ENCODE data around the gene CD37. TPM values are rescaled to one million over a fixed set of nuclear protein-coding genes. Genes with fewer than 3 reads are reported as not detected.

Gene CD37
- total and polyA plus RNA-seq, 2 donors, result 31.6 to 78.4 TPM

DNA sequence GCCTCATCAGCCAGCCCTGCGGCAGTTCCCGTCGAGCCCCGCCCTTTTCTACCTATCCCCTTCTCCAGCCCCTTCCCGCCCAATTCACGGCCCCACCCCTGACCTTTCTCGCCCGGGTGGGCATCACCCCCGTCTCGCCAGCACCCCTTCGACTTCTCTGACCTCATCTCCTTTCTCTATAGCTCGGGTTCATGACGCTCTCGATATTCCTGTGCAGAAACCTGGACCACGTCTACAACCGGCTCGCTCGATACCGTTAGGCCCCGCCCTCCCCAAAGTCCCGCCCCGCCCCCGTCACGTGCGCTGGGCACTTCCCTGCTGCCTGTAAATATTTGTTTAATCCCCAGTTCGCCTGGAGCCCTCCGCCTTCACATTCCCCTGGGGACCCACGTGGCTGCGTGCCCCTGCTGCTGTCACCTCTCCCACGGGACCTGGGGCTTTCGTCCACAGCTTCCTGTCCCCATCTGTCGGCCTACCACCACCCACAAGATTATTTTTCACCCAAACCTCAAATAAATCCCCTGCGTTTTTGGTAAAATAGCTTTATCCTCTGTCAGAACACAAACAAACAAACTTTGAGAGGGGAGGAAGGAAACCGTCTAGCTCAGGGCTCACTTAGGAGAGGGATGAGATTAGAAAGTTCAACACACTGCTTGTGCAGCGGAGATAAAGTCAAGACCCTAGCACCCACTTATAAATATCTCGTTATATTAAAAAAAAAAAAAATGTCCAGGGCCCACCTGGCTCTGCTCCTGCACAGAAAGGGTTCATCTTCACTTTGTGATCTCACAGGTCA is 5.1 kb downstream of the CD37 start:
- Histone ChIP-seq H3K27me3 (ENCODE audit: control insufficient read depth in 2 of 2, insufficient read depth in 1 of 2, low read length in 1 of 2) (no peaks in the 10 kb centered on the region), H3K36me3 (ENCODE audit: control insufficient read depth in 2 of 2, insufficient read depth in 2 of 2, low read length in 1 of 2) (peaks cover 22 to 34% of the 10 kb centered on the region in 2 donors), H3K27ac (ENCODE audit: low read depth in 1 of 2, low read length in 1 of 2) (peak overlapping the region in 1 of 2 donors; percentile 26), H3K9me3 (ENCODE audit: control insufficient read depth in 2 of 2, insufficient read depth in 1 of 2, low read length in 1 of 2) (no peaks in the 10 kb centered on the region), H3K4me3 (ENCODE audit: low read length in 2 of 2) (no peak overlapping the region), H3K4me1 (ENCODE audit: control insufficient read depth in 2 of 2, insufficient read depth in 2 of 2, low read length in 2 of 2) (peaks cover 6 to 17% of the 10 kb centered on the region in 2 donors)
- DNase-seq (ENCODE audit: low read depth in 6 of 9, low spot score in 9 of 9), result no peak
- WGBS, result 73% methylated on average over 36 of the region's 36 CpGs

- DNase-seq (ENCODE audit: low read depth in 6 of 9, low spot score in 9 of 9), result no peak
- Histone ChIP-seq H3K27me3 (ENCODE audit: control insufficient read depth in 2 of 2, insufficient read depth in 1 of 2, low read length in 1 of 2) (no peaks in the 10 kb centered on the region), H3K4me1 (ENCODE audit: control insufficient read depth in 2 of 2, insufficient read depth in 2 of 2, low read length in 2 of 2) (peaks cover 6 to 13% of the 10 kb centered on the region in 2 donors), H3K9me3 (ENCODE audit: control insufficient read depth in 2 of 2, insufficient read depth in 1 of 2, low read length in 1 of 2) (no peaks in the 10 kb centered on the region), H3K4me3 (ENCODE audit: low read length in 2 of 2) (no peak overlapping the region), H3K36me3 (ENCODE audit: control insufficient read depth in 2 of 2, insufficient read depth in 2 of 2, low read length in 1 of 2) (peaks cover 22 to 34% of the 10 kb centered on the region in 2 donors), H3K27ac (ENCODE audit: low read depth in 1 of 2, low read length in 1 of 2) (no peak overlapping the region)
- 97% methylated on average over 11 of the region's 11 CpGs for WGBS
Observed at GRCh38 chr19:49340865-49341718, 5.9 kb downstream of the CD37 start.

DNA sequence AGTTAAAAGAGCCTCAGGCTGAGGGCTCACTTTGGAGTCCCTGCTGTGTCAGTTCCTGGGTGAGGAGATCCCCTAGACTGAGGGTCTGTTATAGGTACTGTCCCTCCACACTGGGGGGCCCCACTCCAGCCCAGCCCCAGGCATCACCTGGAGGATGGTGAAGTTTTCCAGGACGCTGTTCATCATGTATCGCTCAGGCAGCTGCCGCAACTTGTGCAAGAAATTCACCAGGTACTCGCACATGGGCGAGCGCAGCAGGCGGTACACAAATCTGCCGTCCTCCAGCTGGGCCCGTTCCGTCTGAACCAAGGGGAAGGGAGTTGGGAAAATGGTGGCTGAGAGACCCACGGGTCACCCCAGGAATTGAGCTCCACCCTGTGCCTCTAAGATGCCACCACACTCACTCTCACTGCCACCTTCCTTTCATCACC is 7.1 kb downstream of the CD37 start:
- no peak for DNase-seq (ENCODE audit: low read depth in 6 of 9, low spot score in 9 of 9)
- 93% methylated on average over 11 of the region's 11 CpGs for WGBS
- Histone ChIP-seq H3K36me3 (ENCODE audit: control insufficient read depth in 2 of 2, insufficient read depth in 2 of 2, low read length in 1 of 2) (peaks cover 22 to 29% of the 10 kb centered on the region in 2 donors), H3K27ac (ENCODE audit: low read depth in 1 of 2, low read length in 1 of 2) (no peak overlapping the region), H3K27me3 (ENCODE audit: control insufficient read depth in 2 of 2, insufficient read depth in 1 of 2, low read length in 1 of 2) (no peaks in the 10 kb centered on the region), H3K9me3 (ENCODE audit: control insufficient read depth in 2 of 2, insufficient read depth in 1 of 2, low read length in 1 of 2) (no peaks in the 10 kb centered on the region), H3K4me1 (ENCODE audit: control insufficient read depth in 2 of 2, insufficient read depth in 2 of 2, low read length in 2 of 2) (peaks cover 0 to 5% of the 10 kb centered on the region in 2 donors), H3K4me3 (ENCODE audit: low read length in 2 of 2) (no peak overlapping the region)

DNA sequence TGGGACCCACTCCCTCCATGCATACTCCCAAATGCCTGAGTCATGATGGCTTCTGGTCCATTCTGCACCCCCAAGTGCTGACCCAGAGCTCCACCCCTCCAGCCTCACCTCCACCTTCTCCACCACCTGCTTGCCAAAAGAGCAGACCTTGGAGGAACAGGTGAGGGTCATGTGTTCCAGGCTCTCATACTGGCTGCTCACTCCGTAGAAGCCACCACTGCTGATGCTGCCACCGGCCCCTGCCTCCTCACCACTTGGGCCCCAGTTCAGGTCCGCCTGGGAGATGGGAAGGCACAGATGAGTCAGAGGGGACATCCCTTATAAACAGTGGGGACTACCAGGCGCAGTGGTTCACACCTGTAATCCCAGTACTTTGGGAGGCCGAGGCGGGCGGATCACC is 7.9 kb downstream of the CD37 start:
- H3K27me3 ChIP-seq (ENCODE audit: control insufficient read depth in 2 of 2, insufficient read depth in 1 of 2, low read length in 1 of 2), result no peaks in the 10 kb centered on the region
- no peak for DNase-seq (ENCODE audit: low read depth in 6 of 9, low spot score in 9 of 9)
- WGBS, result 98% methylated on average over 7 of the region's 7 CpGs
- no peak overlapping the region for H3K27ac ChIP-seq (ENCODE audit: low read depth in 1 of 2, low read length in 1 of 2)
- H3K4me1 ChIP-seq (ENCODE audit: control insufficient read depth in 2 of 2, insufficient read depth in 2 of 2, low read length in 2 of 2), result peaks cover 0 to 5% of the 10 kb centered on the region in 2 donors
- H3K9me3 ChIP-seq (ENCODE audit: control insufficient read depth in 2 of 2, insufficient read depth in 1 of 2, low read length in 1 of 2), result no peaks in the 10 kb centered on the region
- H3K4me3 ChIP-seq (ENCODE audit: low read length in 2 of 2), result no peak overlapping the region
- peaks cover 15 to 22% of the 10 kb centered on the region in 2 donors for H3K36me3 ChIP-seq (ENCODE audit: control insufficient read depth in 2 of 2, insufficient read depth in 2 of 2, low read length in 1 of 2)

- Histone ChIP-seq H3K4me1 (ENCODE audit: control insufficient read depth in 2 of 2, insufficient read depth in 2 of 2, low read length in 2 of 2) (peaks cover 0 to 3% of the 10 kb centered on the region in 2 donors), H3K9me3 (ENCODE audit: control insufficient read depth in 2 of 2, insufficient read depth in 1 of 2, low read length in 1 of 2) (no peaks in the 10 kb centered on the region), H3K36me3 (ENCODE audit: control insufficient read depth in 2 of 2, insufficient read depth in 2 of 2, low read length in 1 of 2) (peaks cover 0 to 8% of the 10 kb centered on the region in 2 donors), H3K4me3 (ENCODE audit: low read length in 2 of 2) (no peak overlapping the region), H3K27me3 (ENCODE audit: control insufficient read depth in 2 of 2, insufficient read depth in 1 of 2, low read length in 1 of 2) (no peaks in the 10 kb centered on the region), H3K27ac (ENCODE audit: low read depth in 1 of 2, low read length in 1 of 2) (no peak overlapping the region)
- WGBS, result 92% methylated on average over 11 of the region's 11 CpGs
- DNase-seq (ENCODE audit: low read depth in 6 of 9, low spot score in 9 of 9), result no peak
Observed at GRCh38 chr19:49344505-49345423, 9.6 kb downstream of the CD37 start.

DNA sequence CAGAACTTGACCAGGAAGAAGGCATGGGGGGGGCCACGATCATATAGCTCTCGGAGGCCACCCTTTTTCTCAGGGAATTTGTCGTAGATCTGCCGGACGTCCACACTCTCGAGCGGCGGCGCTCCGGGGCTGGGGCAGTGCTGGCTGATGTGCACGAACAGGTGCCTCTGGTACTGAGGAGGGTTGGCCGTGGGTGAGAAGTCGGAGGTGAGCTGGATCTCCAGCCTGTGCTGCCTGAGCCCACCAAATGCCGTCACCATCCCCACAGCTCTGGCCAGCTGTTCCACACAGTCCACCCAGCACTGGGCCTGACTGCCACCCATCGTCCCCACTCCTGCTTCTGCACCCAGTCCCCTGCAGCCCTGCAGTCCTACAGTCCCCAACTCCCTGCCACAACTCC is 12.0 kb downstream of the CD37 start:
- Histone ChIP-seq H3K4me3 (ENCODE audit: low read length in 2 of 2) (no peak overlapping the region), H3K27me3 (ENCODE audit: control insufficient read depth in 2 of 2, insufficient read depth in 1 of 2, low read length in 1 of 2) (peaks cover 0 to 2% of the 10 kb centered on the region in 2 donors), H3K9me3 (ENCODE audit: control insufficient read depth in 2 of 2, insufficient read depth in 1 of 2, low read length in 1 of 2) (no peaks in the 10 kb centered on the region), H3K36me3 (ENCODE audit: control insufficient read depth in 2 of 2, insufficient read depth in 2 of 2, low read length in 1 of 2) (no peaks in the 10 kb centered on the region), H3K4me1 (ENCODE audit: control insufficient read depth in 2 of 2, insufficient read depth in 2 of 2, low read length in 2 of 2) (no peaks in the 10 kb centered on the region), H3K27ac (ENCODE audit: low read depth in 1 of 2, low read length in 1 of 2) (no peak overlapping the region)
- WGBS, result 98% methylated on average over 15 of the region's 15 CpGs
- no peak for DNase-seq (ENCODE audit: low read depth in 6 of 9, low spot score in 9 of 9)

- Histone ChIP-seq H3K4me1 (ENCODE audit: control insufficient read depth in 2 of 2, insufficient read depth in 2 of 2, low read length in 2 of 2) (no peaks in the 10 kb centered on the region), H3K27ac (ENCODE audit: low read depth in 1 of 2, low read length in 1 of 2) (no peak overlapping the region), H3K27me3 (ENCODE audit: control insufficient read depth in 2 of 2, insufficient read depth in 1 of 2, low read length in 1 of 2) (peaks cover 0 to 2% of the 10 kb centered on the region in 2 donors), H3K4me3 (ENCODE audit: low read length in 2 of 2) (no peak overlapping the region), H3K36me3 (ENCODE audit: control insufficient read depth in 2 of 2, insufficient read depth in 2 of 2, low read length in 1 of 2) (no peaks in the 10 kb centered on the region), H3K9me3 (ENCODE audit: control insufficient read depth in 2 of 2, insufficient read depth in 1 of 2, low read length in 1 of 2) (no peaks in the 10 kb centered on the region)
- no peak for DNase-seq (ENCODE audit: low read depth in 6 of 9, low spot score in 9 of 9)
- WGBS, result 89% methylated on average over 3 of the region's 3 CpGs
Observed at GRCh38 chr19:49347835-49348234, 12.6 kb downstream of the CD37 start.

- no peaks in the 10 kb centered on the region for H3K36me3 ChIP-seq (ENCODE audit: control insufficient read depth in 2 of 2, insufficient read depth in 2 of 2, low read length in 1 of 2)
- peaks cover 0 to 5% of the 10 kb centered on the region in 2 donors for H3K27me3 ChIP-seq (ENCODE audit: control insufficient read depth in 2 of 2, insufficient read depth in 1 of 2, low read length in 1 of 2)
- no peak for DNase-seq (ENCODE audit: low read depth in 6 of 9, low spot score in 9 of 9)
- no peaks in the 10 kb centered on the region for H3K9me3 ChIP-seq (ENCODE audit: control insufficient read depth in 2 of 2, insufficient read depth in 1 of 2, low read length in 1 of 2)
- WGBS, result 95% methylated on average over 12 of the region's 12 CpGs
- H3K4me1 ChIP-seq (ENCODE audit: control insufficient read depth in 2 of 2, insufficient read depth in 2 of 2, low read length in 2 of 2), result no peaks in the 10 kb centered on the region
- H3K27ac ChIP-seq (ENCODE audit: low read depth in 1 of 2, low read length in 1 of 2), result no peak overlapping the region
- no peak overlapping the region for H3K4me3 ChIP-seq (ENCODE audit: low read length in 2 of 2)
Observed at GRCh38 chr19:49348305-49349189, 13.3 kb downstream of the CD37 start.
